Muscle of back (tissue), 11 donors: ENCODE data around the gene BRD3OS. TPM values are rescaled to one million over a fixed set of nuclear protein-coding genes. Genes with fewer than 3 reads are reported as not detected.
"Not testable (repeated sequence)": the region's sequence is repeated elsewhere in the genome, so short reads cannot be mapped to it uniquely, and the experiment has no call there.

Experiments used
- DNase-seq, 3 donors: peaks; one replicate each; pipeline versions ENCODE4 v3.0.0 to v3.0.0-alpha.2; 2013
- polyA plus RNA-seq, 10 donors: library from polyadenylated mRNA; unstranded; fragments of 120-200 nt; gene quantifications; one replicate each; pipeline ENCODE4 v1.2.1, GENCODE V29; 2013; ENCODE audit not compliant: insufficient read length in 10 of 10

The BRD3OS gene
- polyA plus RNA-seq, 10 donors: 6.8 to 11.9 (median 9.3) TPM

GRCh38 chr9:134061688-134062371, 36.5 kb downstream of the BRD3OS start:
- peak; percentile 72 to 83 (median 74) for DNase-seq

- no peak for DNase-seq
Observed at GRCh38 chr9:134062461-134063087, 37.3 kb downstream of the BRD3OS start.

GRCh38 chr9:134063088-134063570, 37.8 kb downstream of the BRD3OS start:
- DNase-seq: no peak

GRCh38 chr9:134063571-134064450, 38.5 kb downstream of the BRD3OS start:
- DNase-seq: no peak

GRCh38 chr9:134064711-134065110, 39.4 kb downstream of the BRD3OS start:
- DNase-seq: no peak

GRCh38 chr9:134065612-134066419, 40.5 kb downstream of the BRD3OS start:
- DNase-seq: peak in 1 of 3 donors; percentile 45

- DNase-seq: peak in 2 of 3 donors; percentile 30 to 63
Observed at GRCh38 chr9:134066526-134066912, 41.2 kb downstream of the BRD3OS start.

- DNase-seq: peak in 2 of 3 donors; percentile 47 to 67
Observed at GRCh38 chr9:134066913-134067851, 41.9 kb downstream of the BRD3OS start.

- peak; percentile 94 to 96 (median 95) for DNase-seq
Observed at GRCh38 chr9:134067904-134068743, 42.8 kb downstream of the BRD3OS start, which contains the start of gene BRD3. TSS of gene BRD3 (minus strand) at chr9:134068026. CDS start at chr9:134053477, 14,549 bp downstream.

- no peak for DNase-seq
Observed at GRCh38 chr9:134068744-134069479, 43.6 kb downstream of the BRD3OS start.

GRCh38 chr9:134069480-134070399, 44.5 kb downstream of the BRD3OS start:
- DNase-seq: no peak

- no peak for DNase-seq
Observed at GRCh38 chr9:134071149-134071548, 45.9 kb downstream of the BRD3OS start.

- not testable (repeated sequence) for DNase-seq
Observed at GRCh38 chr9:134072683-134073082, 47.4 kb downstream of the BRD3OS start.

GRCh38 chr9:134073500-134073899, 48.2 kb downstream of the BRD3OS start:
- no peak for DNase-seq

- not testable (repeated sequence) for DNase-seq
Observed at GRCh38 chr9:134075689-134076088, 50.4 kb downstream of the BRD3OS start.

- DNase-seq: no peak
Observed at GRCh38 chr9:134076644-134077043, 51.4 kb downstream of the BRD3OS start.
